ENCODE data around the gene PITX3. TPM values are rescaled to one million over a fixed set of nuclear protein-coding genes. Genes with fewer than 3 reads are reported as not detected.
"Not testable (repeated sequence)": the region's sequence is repeated elsewhere in the genome, so short reads cannot be mapped to it uniquely, and the experiment has no call there.

PITX3 gene
- total and polyA plus RNA-seq, 2 experiments from 2014 or later, result not detected

- in situ Hi-C loops (cut with MboI), result no loop called here
- WGBS, 2 experiments (ENCODE audit: low coverage in 1 of 2, low lambda C conversion rate in 2 of 2, missing lambda C conversion rate in 2 of 2), result 84 to 92% methylated on average over 5 of the region's 5 CpGs
Observed at GRCh38 chr10:102222797-102223196, 18.5 kb downstream of the PITX3 start.

GRCh38 chr10:102220612-102221011 is 20.7 kb downstream of the PITX3 start:
- no peak overlapping the region for H3K27ac ChIP-seq
- in situ Hi-C loops (cut with MboI), result no loop called here
- no peaks in the 10 kb centered on the region for H3K36me3 ChIP-seq (ENCODE audit: low read depth)

More at GRCh38 chr10:102222797-102223196, 18.5 kb downstream of the PITX3 start:
- TF ChIP-seq EZH2phosphoT487 (IDR thresholded peaks at IDR 0.05; ENCODE audit: insufficient read depth, low read depth) (no peak), EZH2 (IDR thresholded peaks at IDR 0.05; ENCODE audit: insufficient read depth, poor library complexity, severe bottlenecking) (no peak)
- peaks cover 14% of the 10 kb centered on the region for H3F3A ChIP-seq (ENCODE audit: insufficient read depth)
- no peak overlapping the region for H3K27ac ChIP-seq
- no peak overlapping the region for H3K9ac ChIP-seq
- H3K9me2 ChIP-seq (ENCODE audit: insufficient read depth), result no peaks in the 10 kb centered on the region
- peaks cover 16% of the 10 kb centered on the region for H3K4me1 ChIP-seq (ENCODE audit: insufficient read depth)
- DNase-seq, result no peak
- no peaks in the 10 kb centered on the region; the same call in 1 of the 2 replicates for H3K27me3 ChIP-seq (replicated peaks; ENCODE audit: insufficient read depth)
- H3K4me2 ChIP-seq (ENCODE audit: unreplicated experiment), result no peak overlapping the region
- no peak overlapping the region for H3K4me3 ChIP-seq
- H4K20me1 ChIP-seq (ENCODE audit: insufficient read depth), result no peaks in the 10 kb centered on the region
- no peaks in the 10 kb centered on the region for H3K9me3 ChIP-seq (ENCODE audit: low read depth)
- no peak overlapping the region for H2AFZ ChIP-seq
- H3K79me2 ChIP-seq (ENCODE audit: insufficient read depth), result no peaks in the 10 kb centered on the region
- no peaks in the 10 kb centered on the region for H3K36me3 ChIP-seq (ENCODE audit: low read depth)

GRCh38 chr10:102219370-102219769 is 21.9 kb downstream of the PITX3 start:
- Histone ChIP-seq H3K27me3 (replicated peaks; ENCODE audit: insufficient read depth) (no peaks in the 10 kb centered on the region; the same call in 1 of the 2 replicates), H4K20me1 (ENCODE audit: insufficient read depth) (no peaks in the 10 kb centered on the region), H3K4me3 (no peak overlapping the region), H2AFZ (no peak overlapping the region), H3K9ac (no peak overlapping the region), H3K9me3 (ENCODE audit: low read depth) (no peaks in the 10 kb centered on the region), H3K4me1 (ENCODE audit: insufficient read depth) (0 out of 2 replicates have a peak, but pooled peaks cover 4% of the 10 kb centered on the region), H3K36me3 (ENCODE audit: low read depth) (no peaks in the 10 kb centered on the region), H3K4me2 (ENCODE audit: unreplicated experiment) (no peak overlapping the region), H3K79me2 (ENCODE audit: insufficient read depth) (no peaks in the 10 kb centered on the region), H3F3A (ENCODE audit: insufficient read depth) (no peaks in the 10 kb centered on the region), H3K27ac (no peak overlapping the region), H3K9me2 (ENCODE audit: insufficient read depth) (no peaks in the 10 kb centered on the region)
- in situ Hi-C loops (cut with MboI), result no loop called here
- no peak for TF ChIP-seq EZH2phosphoT487 (IDR thresholded peaks at IDR 0.05; ENCODE audit: insufficient read depth, low read depth)
- TF ChIP-seq EZH2 (IDR thresholded peaks at IDR 0.05; ENCODE audit: insufficient read depth, poor library complexity, severe bottlenecking), result no peak
- 79 to 85% methylated on average over 5 of the region's 5 CpGs for WGBS, 2 experiments (ENCODE audit: low coverage in 1 of 2, low lambda C conversion rate in 2 of 2, missing lambda C conversion rate in 2 of 2)
- no peak for DNase-seq

More at GRCh38 chr10:102220612-102221011, 20.7 kb downstream of the PITX3 start:
- Histone ChIP-seq H2AFZ (no peak overlapping the region), H3K4me2 (ENCODE audit: unreplicated experiment) (no peak overlapping the region), H3F3A (ENCODE audit: insufficient read depth) (peaks cover 8% of the 10 kb centered on the region), H3K4me3 (no peak overlapping the region), H3K4me1 (ENCODE audit: insufficient read depth) (peaks cover 9% of the 10 kb centered on the region), H3K79me2 (ENCODE audit: insufficient read depth) (no peaks in the 10 kb centered on the region), H3K27me3 (replicated peaks; ENCODE audit: insufficient read depth) (no peaks in the 10 kb centered on the region; the same call in 1 of the 2 replicates), H3K9ac (no peak overlapping the region), H4K20me1 (ENCODE audit: insufficient read depth) (no peaks in the 10 kb centered on the region), H3K9me3 (ENCODE audit: low read depth) (no peaks in the 10 kb centered on the region), H3K9me2 (ENCODE audit: insufficient read depth) (no peaks in the 10 kb centered on the region)
- no peak for DNase-seq
- TF ChIP-seq EZH2phosphoT487 (IDR thresholded peaks at IDR 0.05; ENCODE audit: insufficient read depth, low read depth) (no peak), EZH2 (IDR thresholded peaks at IDR 0.05; ENCODE audit: insufficient read depth, poor library complexity, severe bottlenecking) (no peak)

- H3F3A ChIP-seq (ENCODE audit: insufficient read depth); H3K9ac ChIP-seq; H3K36me3 ChIP-seq (ENCODE audit: low read depth); H4K20me1 ChIP-seq (ENCODE audit: insufficient read depth); H3K27ac ChIP-seq; H3K9me3 ChIP-seq (ENCODE audit: low read depth); H2AFZ ChIP-seq; H3K4me1 ChIP-seq (ENCODE audit: insufficient read depth); H3K79me2 ChIP-seq (ENCODE audit: insufficient read depth); H3K4me2 ChIP-seq (ENCODE audit: unreplicated experiment); DNase-seq; H3K4me3 ChIP-seq; H3K27me3 ChIP-seq (replicated peaks; ENCODE audit: insufficient read depth); H3K9me2 ChIP-seq (ENCODE audit: insufficient read depth); in situ Hi-C loops (cut with MboI): not testable (repeated sequence)
- WGBS, 2 experiments (ENCODE audit: low coverage in 1 of 2, low lambda C conversion rate in 2 of 2, missing lambda C conversion rate in 2 of 2), result 92 to 97% methylated on average over 4 of the region's 4 CpGs
Observed at GRCh38 chr10:102213599-102213998, 27.7 kb downstream of the PITX3 start.

All from GM23248 (cell line).